Stimulated activated CD4-positive, alpha-beta T cell treated with anti-CD3 and anti-CD28 coated beads, Interleukin-2, amount 100 ng/mL, for 4 hours (primary cell): ENCODE measurements around the gene NOTCH1.

Experiments
- DNase-seq: peaks from one replicate; pipeline ENCODE4 v3.0.0-alpha.2; 2020; ENCODE audit warnings: low read depth

Gene NOTCH1

GRCh38 chr9:136531904-136532798, 13.7 kb downstream of the NOTCH1 start:
- no peak for DNase-seq

GRCh38 chr9:136531186-136531903, 14.5 kb downstream of the NOTCH1 start:
- no peak for DNase-seq

DNA sequence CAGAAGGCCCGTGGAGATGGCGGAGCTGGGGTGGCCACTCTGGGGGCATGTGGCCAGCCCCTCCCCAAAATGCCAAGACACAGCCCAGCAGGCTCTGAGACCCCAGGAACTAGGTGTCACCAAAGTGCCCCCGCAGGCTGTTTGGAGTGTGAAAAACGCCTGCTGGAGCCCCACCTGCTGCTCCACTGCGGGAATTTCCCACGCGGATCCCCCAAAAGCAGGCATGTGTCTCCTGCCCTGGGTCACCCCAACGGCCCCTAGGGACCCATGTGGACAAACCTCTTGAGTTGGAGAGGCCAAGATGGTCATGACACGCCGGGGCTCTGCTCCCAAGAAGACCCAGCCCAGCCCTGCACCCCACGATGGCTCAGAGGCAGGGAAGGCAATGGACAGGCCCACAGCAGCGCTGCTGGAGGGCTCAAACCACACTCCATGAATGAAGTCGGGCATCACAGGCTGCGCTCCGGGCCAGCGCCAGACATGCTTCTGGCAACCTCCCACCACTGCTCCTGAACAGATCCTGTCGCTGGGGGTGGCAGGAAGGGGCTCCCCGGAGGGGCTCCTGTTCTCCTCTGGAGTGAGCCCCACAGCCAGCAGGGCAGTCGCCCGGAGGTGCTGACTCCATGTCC, 15.3 kb downstream of the NOTCH1 start:
- DNase-seq = no peak

DNA sequence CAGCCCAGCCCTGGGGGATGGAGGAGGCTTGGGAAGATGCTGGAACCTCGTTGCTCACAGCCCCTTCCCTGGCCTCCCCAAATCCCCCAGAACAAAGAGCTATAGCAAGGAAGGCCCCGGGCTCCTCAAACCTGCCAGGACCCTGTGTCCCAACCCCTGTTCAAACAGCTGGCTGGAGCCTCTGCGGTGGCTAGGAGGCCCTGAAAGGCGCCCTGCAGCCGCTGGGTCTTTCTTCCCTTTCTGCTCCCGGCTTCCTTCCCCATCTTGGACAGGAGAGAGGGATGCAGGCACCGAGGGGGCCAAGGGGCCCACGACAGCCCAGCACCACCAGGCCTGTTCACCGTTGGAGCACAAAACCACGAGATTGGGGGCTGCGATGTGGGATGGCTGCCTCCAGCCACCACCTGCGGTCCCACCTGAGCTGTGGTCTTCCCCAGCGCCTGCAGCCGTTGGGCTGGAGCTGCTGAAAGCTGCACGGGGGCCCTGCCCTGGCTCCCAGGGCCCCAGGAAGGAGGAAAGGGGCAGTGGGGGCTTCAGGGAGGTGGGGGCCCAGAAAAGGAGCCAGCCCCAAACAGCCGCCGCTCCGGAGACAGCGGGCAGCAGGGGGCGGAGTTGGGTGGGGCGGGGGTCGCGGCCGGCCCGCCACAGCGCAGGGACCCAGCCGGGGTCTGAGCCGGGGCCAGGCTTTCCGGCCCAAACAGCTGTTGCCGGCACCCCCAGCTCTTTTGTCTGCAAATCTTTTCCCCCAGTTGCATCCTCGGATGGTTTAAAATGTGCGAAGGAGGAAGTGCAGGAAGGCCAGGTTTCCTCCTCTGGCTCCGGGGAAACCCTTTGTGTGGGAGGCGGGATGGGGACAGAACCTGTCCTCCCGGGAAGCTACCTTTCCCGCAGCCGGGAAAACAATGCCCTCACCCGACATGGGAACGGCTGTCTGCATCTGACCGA, 16.1 kb downstream of the NOTCH1 start:
- no peak for DNase-seq

DNA sequence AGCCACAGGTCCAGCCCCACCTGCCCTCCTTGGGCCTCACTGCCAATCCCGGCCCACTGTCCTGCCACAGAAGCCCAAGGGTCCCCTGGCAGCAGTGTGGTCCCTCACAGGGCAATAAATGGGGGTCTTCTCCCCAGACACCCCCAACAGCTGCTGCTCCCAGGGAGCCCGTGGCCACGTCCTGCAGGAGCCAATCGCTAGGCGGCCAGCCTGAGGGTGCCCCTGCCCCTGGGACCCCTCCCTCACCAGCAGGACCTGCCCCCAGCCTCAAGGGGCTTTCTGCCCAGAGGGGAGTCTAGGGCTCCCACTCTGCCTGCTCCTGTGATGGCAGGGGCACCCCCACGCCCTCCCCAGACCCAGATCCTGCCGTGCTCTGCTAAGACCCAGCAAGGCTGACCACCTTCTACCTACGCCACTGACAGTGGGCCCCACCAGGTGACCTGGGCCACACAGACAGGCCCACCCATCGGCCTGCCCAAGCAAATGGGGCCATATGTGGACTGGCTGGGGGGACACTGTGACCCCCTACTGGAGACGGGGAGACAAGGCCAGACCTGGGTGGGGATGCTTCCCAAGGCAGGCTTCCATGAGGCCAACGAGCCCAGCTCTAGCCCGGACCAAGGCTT, 17.0 kb downstream of the NOTCH1 start:
- no peak for DNase-seq

DNA sequence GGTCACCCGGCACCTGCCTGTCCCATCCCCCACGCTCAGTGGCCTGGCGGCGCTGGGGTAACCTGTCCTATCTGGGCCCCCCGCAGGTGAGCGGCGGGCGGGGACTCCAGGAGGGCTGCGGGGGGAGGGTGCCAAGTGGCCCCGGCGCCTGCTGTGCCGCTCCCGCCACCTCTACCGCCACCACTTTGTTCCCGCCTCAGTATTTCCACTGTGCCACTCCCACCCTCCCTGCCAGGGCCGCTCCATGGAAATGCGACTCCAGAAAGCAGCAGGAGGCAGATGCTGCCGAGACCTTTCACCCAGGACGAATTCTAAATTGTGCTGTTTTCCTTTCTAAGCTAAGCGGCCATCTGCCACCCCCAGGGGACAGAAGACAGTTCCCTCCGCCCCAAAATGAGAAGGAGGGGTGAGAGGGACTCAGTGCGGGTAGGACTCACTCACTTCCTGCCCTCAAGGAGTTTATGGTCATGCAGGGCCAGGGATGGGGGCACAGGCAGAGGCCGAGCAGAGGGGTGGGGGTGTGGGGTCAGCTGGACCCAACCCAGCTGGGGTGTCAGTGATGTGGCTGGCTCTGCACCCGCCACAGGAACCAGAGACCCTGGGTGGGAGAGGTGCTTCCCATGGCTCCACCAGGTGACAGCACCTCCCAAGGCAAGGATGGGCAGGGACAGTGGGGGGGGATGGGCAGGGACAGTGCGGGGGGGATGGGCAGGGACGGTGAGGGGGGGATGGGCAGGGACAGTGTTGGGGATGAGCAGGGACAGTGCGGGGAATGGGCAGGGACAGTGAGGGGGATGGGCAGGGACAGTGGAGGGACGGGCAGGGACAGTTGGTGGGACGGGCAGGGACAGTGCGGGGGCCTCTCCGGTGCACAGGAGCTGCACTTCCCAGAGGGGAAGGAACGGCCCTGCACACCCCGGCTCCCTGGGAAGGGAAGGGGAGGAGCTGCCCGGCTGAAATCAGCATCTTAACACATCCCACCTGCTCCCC, 17.8 kb downstream of the NOTCH1 start:
- DNase-seq = no peak

- no peak for DNase-seq
Measured at GRCh38 chr9:136527131-136527530, 18.7 kb downstream of the NOTCH1 start.

- DNase-seq = no peak
Measured at GRCh38 chr9:136526625-136527066, 19.2 kb downstream of the NOTCH1 start.

DNA sequence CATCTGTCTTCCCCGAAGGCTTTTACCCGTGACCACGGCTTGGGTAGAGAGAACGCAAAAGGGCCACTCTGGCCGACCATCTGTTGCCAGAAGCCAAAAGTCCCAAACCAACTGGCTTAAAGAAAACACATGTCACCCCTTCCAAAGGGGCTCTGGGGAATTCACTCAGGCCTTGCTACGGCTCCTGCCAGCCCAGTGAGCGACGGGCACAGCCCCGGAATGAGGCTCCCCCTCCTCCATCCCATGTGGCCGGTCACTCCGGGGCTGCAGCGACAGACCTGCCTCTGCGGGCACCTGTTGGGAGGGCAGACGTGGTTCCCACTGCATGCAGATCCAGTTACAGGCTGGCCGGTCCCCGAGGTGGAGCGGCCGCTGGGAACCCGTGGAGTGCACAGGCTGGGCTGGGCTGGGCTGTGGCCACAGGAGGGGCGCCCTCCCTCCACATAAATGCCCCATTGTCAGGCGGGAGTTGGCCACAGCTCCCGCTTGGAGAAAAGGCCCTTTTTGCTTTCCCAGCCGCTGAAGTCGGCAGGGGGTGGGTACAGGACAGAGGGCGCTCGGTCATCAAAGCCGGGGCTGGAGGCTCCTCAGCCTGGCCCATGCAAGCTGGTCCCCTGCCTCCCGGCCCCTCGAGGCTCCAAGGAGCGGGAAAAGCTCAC, 19.9 kb downstream of the NOTCH1 start:
- DNase-seq = no peak

DNA sequence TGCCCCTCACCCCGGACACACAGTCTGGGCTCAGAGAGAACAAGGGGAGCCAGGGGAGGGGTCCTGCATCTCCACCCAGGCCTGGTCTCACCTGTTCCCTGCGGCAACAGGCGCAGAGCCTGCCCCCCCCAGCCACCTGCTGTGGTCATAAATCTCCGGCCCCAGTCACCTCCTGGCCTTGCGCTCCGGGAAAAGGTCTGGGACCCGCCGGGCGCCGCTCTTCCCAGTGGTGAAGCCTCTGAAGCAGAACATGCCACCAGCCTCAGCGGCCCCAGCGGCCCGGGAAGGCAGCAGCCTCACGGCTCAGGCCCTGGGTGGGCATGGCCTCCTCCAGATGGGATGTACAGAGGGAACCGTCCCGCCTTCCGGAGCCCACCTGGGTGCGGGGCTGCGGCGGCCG, 20.6 kb downstream of the NOTCH1 start:
- DNase-seq = no peak

- DNase-seq = no peak
Measured at GRCh38 chr9:136522314-136523237, 23.3 kb downstream of the NOTCH1 start.

DNA sequence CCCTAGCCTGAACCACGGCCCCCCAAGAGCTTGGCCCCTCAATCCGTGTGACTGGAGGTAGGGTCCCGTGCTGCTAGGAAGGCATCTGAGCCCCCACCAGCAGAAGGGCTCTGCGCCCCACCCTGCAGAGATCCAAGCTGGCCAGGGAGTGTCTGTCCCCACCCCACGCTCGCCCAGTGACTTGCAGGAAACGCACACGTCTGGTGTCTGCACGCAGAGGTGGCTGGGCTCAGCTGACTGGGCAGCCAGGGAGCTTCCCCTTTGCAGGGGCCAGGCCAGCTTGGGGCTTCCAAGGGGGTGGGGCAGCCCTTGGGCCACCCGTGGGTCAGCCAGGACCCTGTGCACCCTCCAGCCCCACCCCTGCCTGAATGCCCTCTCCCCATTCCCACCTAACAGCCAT, 24.3 kb downstream of the NOTCH1 start:
- no peak for DNase-seq

- DNase-seq = no peak
Measured at GRCh38 chr9:136520053-136520540, 25.8 kb downstream of the NOTCH1 start.

DNA sequence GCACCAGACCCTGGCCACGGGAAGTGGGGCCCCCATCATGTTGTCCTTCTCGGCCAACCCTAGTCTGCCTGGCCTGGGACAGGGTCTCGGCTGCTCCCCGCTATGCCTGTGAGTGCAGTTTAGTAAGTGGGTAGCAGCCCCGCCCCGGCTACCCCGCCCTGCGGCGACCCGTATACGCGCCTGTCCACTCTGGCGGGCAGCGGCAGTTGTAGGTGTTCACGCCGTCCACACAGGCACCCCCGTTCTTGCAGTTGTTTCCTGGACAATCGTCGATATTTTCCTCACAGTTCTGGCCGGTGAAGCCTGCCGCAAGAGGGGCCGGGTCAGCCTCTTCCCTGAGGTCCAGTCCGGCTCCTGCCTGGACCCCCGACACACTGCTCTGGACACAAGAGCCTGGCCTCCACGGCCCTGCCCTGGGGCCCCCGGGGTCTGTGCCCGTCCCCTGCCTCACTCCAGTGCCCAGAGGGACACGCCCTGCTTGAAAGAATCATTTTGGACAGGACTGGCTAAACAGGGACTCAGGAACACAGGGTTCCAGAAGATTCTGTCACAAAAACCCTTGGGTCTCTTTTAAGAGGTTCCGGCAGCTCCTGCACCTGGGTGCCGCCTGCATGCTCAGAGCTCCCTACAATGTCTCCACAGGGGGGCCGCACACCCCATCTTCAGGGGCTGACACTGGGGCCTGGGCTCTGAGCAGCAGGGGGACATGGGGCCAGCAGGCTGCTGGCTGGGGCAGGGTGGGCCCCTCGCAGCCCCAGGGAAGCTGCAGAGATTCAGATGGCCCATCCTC, 26.4 kb downstream of the NOTCH1 start:
- DNase-seq = no peak

- no peak for DNase-seq
Measured at GRCh38 chr9:136518623-136519022, 27.2 kb downstream of the NOTCH1 start.

DNA sequence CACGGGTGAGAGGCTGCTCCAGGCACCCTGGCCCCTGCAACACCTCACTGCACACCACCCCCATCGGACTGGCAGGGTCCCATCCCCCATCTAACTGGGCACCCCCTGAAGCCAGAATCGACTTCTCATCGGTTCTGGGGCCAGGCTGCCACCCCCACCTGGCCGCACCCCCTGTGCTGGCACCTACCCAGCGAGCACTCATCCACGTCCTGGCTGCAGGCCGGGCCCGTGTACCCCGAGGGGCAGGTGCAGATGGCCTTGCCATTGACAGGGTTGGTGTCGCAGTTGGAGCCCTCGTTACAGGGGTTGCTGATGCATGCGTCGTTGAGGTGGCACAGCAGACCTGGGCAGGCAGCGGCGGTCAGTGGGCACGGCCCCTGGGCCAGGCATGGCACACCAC, 27.9 kb downstream of the NOTCH1 start:
- no peak for DNase-seq

GRCh38 chr9:136517012-136517743, 28.7 kb downstream of the NOTCH1 start:
- DNase-seq = no peak
